Glomerular visceral epithelial cell (primary cell): ENCODE measurements around the gene FAM20A.
"Not testable (repeated sequence)": the region's sequence is repeated elsewhere in the genome, so short reads cannot be mapped to it uniquely, and the experiment has no call there.

Source experiments
- DNase-seq: peaks from one replicate; pipeline ENCODE4 v3.0.0-alpha.2; 2016; ENCODE audit errors: extremely low spot score

The FAM20A gene

DNA sequence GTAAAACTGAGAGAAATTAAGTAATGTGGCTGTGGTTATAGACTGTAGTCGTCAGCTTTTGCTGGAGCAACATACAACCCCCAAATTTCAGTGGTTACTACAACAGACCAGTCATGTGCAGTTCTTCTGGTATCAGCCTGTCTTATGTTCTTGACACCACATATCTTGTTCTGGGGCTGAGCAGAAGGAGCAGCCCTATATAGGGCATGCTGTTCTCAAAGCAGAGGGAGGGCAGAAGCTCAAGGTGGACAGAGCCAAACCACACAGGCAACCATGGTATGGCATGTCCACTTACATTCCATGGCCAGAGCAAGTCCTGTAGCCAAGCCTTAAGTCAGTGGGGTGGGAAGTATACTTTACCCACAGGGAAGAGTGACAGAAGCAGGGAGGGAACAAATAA is 81.3 kb downstream of the FAM20A start:
- no peak for DNase-seq

DNA sequence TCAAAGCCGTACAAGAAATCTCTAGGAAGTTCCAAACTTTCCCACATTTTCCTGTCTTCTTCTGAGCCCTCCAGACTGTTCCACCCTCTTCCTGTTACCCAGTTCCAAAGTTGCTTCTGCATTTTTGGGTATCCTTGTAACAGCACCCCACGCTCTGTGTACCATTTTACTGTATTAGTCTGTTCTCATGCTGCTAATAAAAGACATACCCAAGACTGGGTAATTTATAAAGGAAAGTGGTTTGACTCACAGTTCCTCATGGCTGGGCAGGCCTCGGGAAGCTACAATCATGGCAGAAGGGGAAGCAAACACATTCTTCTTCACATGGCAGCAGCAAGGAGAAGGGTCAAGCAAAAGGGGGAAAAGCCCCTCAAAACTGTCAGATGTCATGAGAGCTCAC is 82.1 kb downstream of the FAM20A start:
- DNase-seq, result not testable (repeated sequence)

DNA sequence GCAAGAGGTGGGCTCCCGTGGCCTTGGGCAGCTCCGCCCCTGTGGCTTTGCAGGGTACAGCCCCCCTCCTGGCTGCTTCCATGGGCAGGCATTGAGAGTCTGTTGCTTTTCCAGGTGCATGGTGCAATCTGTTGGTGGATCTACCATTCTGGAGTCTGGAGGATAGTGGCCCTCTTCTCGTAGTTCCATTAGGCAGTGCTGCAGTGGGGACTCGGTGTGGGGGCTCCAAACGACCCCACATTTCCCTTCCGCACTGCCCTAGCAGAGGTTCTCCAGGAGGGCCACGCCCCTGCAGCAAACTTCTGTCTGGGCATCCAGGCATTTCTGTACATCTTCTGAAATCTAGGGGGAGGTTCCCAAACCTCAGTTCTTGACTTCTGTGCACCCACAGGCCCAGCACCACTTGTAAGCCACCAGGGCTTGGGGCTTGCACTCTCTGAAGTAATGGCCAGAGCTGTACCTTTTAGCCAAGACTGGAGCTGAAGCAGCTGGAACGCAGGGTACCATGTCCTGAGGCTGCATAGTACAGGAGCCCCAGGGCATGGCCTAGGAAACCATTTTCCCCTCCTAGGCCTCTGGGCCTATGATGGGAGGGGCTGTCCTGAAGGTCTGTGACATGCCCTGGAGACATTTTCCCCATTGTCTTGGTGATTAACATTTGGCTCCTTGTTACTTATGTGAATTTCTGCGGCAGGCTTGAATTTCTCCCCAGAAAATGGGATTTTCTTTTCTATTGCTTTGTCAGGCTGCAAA is 82.9 kb downstream of the FAM20A start:
- DNase-seq, result no peak

DNA sequence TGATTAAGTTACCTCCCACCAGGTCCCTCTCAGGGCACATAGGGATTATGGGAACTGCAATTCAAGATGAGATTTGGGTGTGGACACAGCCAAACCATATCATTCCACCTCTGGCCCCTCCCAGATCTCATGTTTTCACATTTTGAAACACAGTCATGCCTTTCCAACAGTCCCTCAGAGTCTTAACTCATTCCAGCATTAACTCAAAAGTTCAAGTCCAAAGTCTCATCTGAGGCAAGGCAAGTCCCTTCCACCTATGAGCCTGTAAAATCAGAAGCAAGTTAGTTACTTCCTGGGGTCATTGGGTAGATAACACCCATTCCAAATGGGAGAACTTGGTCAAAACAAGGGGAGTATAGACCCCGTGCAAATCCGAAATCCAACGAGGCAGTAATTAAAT is 83.6 kb downstream of the FAM20A start:
- not testable (repeated sequence) for DNase-seq

DNA sequence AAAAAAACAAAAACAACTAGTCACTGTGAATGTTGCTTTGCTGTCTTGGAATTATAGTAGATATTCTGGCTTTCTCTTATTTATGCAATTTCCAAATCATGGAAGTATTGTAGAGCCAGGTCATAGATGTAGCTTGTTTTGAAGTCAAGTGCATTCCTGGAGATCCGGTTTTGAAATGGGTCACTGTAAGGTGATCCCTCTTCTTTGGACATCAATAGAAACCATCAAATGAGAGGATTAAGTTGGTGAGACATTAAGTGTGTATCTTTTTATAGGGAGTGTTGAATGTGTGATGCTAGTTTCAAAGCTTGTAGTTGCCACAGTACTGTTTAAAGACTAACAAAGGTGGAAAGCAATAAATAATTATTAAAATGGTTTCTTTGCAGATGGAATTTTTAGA is 84.4 kb downstream of the FAM20A start:
- no peak for DNase-seq

DNA sequence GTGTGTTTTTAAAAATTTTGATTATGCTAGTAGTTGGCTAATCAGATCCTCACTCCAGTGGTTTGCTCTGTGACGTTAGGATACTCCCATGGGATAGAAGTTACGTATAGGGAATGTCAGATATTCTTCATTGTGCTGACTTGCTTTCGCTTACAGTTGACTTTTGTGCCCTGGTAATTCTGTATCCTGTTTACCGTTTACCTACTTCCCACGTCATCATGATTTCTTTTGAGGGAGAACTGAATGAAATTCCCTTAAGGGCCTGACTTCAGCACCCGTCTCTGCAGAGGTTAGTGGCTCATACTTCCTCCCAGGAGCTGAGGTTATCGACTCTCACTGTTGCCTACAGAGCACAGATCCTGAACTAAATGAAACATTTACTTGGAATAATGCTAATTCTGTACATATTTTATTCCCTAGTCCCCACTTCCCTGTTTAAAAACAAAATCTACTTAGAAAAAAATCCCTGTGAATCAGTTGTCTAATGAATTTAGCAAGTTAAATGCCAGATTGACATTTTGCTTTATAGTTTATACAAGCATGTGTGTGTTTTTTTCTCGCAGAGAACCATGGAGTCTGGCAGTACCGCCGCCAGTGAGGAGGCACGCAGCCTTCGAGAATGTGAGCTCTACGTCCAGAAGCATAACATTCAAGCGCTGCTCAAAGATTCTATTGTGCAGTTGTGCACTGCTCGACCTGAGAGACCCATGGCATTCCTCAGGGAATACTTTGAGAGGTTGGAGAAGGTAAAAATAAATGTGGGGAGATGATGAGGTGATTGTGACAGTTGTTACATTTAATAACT is 86.1 kb downstream of the FAM20A start:
- peak; percentile 35 for DNase-seq

DNA sequence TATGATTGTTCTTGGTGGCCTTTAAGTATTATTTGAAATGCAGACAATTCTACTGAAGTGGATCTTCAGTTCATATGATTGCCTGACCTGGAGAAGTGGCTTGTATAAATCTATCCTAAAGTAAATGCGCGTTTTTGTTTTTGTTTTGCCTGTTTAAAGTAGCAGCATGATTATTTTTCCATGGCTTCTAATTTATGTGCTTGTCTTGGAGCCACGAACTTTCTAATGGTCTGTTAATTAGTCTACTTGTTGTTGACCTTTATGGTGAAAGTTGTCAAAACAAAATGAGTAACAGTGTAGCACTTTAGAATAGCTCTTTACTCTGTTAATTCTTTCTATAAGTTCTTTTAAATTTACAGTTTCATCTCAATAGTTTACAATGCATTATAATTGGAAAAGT is 87.2 kb downstream of the FAM20A start:
- DNase-seq, result no peak

DNA sequence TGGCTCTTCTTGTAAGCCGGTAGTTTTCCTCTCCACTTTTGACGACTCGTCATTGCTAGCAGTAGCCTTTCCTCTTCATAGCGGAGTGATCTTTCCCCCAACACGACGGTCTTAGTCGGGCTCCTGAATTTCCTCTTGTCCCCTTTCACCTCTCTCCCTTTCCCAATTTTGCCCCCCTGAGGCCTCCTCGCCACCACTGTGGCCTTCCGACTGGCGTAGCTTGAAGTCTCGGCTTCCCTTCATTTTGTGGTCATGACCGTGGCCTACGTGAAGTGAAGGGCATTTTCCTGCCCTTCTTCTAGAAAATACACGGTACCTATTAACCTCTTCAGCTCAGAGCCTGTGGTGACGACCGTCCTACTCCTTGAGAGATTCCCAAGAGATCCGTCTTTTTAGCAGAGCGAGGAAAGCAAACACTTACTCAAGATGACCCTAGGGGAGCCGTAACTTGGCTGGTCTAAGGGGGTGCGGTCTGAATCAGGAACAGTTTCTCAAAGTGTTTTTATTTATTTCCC is 88.2 kb downstream of the FAM20A start:
- DNase-seq, result peak; percentile 59

DNA sequence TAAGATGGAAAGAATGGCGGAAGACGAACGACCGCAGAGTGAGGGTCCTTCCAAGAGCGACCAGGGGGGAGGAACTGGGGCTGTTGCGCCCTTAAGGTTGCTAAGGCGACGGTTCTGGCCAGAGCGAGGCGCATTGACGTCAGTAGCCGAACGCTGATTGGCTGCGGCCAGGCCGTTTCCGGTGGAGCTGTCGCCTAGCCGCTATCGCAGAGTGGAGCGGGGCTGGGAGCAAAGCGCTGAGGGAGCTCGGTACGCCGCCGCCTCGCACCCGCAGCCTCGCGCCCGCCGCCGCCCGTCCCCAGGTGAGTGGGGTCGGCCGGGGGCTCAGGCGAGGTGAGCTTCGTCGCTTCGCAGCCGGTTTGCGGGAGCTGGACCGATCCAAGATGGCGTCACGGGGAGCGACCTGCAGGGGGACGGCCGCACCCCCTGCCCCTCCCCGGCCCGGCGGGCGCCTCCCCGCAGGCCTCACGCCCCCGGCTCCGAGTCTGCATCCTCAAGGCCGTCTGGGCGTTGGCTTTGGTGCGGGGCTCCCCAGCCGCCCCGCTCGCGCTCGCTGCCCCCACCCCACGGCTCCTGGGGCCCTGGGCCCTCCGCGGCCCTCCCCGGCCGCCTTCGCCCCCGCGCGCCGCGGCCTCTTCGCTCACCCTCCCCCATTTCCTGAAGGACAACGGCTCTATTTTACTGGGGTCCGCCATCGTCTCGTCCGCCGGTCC is 88.8 kb downstream of the FAM20A start, which contains the start of gene PRKAR1A:
Gene PRKAR1A (plus strand): TSS at position 184 of the 713 bp plus-strand sequence. CDS start 2,970 bp downstream, outside the sequence.
- DNase-seq, result peak; percentile 92

DNA sequence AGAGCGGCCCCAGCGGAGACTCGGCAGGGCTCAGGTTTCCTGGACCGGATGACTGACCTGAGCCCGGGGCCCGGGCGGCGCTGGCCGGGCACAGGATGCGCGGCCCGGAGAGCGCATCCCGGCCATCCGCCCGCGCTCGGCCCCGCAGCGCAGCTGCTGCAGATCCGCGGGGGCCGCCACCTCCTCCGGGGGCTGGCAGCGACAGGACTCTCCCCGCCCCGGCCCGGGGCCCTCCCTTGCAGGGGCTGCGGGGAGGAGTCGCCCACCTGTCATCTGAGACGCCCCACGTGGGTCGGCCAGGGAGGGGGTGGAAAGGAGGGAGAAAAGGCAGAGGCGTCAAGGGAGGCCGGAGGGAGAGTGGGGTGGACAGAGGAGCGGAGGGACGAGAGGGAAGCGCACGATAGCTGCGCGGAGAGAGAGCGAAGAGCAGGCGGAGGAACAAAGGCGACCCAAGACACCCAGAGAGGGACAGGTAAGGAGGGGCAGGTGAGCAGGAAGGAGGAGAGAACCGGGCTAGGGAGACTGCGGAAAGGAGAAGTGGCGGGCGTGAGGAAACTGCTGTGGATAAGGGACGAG is 89.4 kb downstream of the FAM20A start:
- peak; percentile 86 for DNase-seq

DNA sequence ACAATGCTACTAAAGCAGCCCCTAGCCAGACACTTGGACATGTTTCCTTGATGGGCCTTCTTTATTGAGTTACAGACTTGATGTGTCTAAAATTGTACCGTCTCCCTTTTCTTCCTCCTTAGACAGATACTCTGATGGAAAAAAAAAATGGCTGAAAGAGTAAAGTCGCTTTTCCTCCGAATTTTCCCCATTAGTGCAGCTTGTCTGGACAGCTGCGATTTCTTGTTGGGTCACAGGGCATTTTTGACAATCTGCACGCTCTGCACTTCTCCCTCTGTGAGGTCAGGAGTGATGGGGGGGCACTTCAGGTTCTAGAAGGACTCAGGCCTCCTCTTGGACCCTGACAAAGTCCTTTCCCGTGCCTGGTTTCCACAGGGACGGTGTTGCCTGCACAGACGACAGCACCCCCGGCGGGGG is 89.9 kb downstream of the FAM20A start:
- no peak for DNase-seq

DNA sequence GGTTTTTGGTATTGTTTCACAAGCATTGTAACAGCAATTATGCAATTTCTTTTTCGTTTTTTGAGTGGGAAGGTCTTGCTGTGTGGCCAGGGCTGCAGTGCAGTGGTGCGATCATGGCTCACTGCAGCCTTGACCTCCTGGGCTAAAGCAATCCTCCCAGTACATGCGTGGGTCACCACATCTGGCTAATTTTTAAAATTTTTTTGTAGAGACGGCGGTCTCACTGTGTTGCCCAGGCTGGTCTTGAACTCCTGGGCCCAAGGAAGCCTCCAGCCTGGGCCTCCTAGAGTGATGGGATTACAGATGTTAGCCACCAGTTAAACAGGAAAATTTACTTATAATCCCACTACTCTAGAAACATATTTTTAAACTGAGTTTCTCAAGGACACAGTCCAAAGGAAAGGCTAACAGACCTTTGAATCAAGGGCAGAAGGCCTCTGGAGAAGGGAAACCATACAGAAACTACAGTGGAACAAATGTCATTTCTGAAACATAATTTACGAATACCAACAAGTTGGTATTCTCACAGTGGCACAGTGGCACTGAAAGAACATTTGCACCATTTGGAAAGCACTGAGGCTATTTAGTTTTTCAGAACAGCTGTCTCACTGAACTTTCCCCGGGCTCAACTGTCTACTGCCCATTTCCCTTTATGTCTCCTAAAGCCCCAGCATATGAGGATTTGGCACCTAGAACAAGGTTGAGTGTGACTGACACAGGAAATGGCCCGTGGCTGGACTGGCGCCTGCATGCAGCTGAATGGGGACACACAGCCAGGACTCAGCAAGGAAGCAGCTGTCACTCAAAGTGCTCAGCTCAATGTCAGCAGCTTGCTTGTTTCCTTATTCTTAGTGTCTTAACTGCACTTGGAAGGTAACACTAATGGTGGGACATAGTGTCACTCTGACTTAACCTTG is 91.8 kb downstream of the FAM20A start:
- DNase-seq, result no peak

DNA sequence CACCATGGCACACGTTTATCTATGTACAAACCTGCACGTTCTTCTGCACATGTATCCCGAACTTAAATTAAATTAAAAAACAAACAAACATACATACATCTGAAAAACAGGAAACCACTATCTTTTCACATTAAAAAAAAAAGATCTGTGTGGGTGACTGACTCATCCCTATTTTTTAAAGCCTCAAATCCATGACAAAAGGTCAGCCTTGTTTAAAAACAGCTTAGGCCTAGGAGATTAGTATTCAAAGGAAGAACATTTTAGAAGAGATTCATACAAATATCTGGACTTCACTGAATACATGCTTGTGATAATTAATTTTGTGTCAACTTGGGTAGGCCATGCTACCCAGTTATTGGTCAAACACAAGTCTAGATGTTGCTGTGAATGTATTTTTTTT is 93.6 kb downstream of the FAM20A start:
- DNase-seq, result no peak

DNA sequence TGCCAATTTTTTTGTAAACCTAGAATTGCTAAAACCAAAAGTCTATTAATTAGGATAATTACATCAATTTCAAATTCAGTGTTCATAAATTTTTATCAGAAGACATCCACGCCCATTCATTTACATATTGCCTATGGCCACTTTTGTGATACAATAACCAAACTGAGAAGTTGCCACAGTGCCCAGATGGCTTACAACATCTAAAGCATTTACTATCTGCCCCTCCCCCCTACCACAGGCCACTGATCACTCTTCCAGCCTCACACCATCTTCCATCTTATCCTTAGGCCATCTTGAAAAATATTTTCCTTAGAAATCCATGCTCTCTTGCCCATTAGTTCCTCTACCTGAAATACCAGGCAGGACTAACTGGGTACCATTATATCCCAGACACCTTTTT is 95.2 kb downstream of the FAM20A start:
- DNase-seq, result no peak

DNA sequence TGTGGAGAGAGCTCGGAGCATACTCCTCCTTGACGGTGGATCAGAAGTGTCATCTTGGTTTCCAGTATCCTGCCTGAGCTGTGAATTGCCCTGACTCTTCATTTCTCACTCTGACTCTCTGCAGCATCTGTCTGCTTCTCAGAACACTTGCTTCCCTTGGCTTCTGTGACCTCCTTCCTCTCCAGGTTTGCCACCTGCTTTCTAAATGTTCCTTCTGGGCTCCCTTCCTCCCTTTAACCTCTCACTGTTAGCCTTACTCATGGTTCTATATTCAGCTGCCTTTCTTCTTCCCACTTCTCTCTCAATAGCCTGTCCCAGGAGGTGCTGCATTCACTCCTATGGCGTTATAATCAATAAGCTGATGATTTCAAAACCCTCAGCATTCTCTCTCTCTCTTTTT is 100.1 kb downstream of the FAM20A start:
- DNase-seq, result no peak

DNA sequence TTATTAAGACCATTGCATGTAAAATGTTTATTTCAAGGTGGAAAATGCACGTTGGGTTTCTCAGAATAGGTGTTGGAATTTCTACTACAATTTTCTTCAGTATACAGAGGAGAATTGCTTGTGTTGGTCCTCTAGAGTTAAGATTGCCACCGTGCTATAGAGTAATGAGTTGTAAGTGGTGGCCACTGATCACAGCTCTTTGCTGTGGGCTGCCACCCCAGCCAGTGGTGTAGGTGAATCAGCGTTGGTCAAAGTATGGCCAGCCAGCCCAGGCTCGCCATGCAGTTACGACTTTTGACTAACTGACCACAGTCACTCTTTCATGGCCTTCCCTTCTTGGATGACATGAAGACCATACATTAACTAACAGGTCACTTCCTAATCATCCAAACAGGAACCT is 101.6 kb downstream of the FAM20A start:
- no peak for DNase-seq

DNA sequence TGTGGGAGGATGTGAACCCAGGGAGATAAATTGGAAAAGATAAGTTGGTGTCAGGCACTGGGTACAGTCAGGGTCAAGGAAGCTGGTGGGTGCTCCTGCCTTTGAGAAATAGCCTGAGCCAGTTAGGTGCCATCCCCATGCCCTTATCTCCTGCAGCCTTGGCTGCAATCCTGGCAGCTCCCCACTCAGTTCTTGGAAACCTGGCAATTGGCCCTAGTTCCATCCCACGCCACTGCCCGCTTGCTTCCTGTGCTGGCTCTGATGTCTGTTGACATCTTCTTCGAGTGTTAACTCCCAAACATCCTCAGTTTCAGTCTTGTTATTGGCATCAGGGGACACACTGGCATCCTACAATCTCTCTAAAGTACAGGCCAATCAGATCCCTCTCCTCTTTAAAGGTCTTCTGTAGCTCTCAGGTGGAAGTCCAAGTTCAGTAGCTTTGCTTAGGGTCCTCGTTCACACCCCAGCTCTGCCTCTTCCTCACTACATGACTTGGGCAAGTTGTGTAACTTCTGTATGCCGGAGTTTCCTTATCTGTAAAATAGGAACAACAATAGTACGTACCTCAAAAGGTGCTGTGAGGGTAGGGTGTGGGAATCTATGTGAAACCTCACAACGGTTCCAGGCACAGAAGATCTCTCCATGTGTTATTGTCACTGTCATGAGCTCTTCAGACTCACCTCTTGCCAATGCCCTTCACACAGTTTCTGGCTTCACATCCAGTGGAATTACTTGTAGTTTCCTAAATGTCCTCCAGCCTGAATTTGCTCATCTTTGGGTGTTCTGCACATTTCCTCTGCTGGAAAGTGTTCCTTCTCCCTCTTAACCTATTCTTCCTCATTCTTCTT is 102.5 kb downstream of the FAM20A start:
- no peak for DNase-seq

DNA sequence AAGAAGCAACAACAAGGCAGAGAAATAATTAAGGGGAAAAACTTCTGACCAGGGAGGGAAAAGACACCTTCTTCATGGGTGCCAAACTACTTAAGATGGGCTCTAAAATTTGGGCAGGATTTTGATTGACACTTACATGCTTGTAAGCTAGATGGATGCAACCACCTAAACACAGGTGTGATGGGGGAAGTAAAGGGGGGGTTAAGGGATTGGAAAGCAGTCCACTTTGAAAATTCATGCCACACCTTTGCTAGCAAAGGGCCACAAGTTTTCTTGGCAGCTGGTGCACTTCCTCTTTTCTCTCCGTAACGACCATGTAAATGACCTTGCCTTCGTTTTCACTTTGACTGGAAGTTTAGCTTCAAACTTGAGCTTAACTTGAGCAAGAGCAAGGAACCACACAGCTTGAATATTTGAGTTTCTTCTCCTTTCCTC is 103.3 kb downstream of the FAM20A start:
- DNase-seq, result no peak

DNA sequence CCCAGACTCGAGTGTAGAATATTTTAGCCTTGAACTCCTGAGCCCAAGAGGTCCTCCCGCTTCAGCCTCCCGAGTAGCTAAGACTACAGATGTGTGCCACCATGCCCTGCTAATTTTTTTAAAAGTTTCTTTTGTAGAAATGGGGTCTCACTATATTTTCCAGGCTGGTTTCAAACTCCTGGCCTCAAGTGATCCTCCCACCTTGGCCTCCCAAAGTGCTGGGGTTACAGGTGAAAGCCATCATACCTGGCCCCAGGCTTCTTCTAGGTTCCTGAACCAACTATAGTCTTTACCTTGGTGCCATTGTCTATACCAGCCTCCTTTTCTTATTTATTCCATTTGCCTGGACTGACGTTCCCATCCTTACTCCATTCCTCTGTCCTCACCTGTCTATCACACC is 106.1 kb downstream of the FAM20A start:
- DNase-seq, result no peak
